Measurements from ENCODE around the gene M6PR. TPM values are rescaled to one million over a fixed set of nuclear protein-coding genes. Genes with fewer than 3 reads are reported as not detected.

Gene M6PR
- total RNA-seq, 1 donor from 2014 or later = 259 TPM

DNA sequence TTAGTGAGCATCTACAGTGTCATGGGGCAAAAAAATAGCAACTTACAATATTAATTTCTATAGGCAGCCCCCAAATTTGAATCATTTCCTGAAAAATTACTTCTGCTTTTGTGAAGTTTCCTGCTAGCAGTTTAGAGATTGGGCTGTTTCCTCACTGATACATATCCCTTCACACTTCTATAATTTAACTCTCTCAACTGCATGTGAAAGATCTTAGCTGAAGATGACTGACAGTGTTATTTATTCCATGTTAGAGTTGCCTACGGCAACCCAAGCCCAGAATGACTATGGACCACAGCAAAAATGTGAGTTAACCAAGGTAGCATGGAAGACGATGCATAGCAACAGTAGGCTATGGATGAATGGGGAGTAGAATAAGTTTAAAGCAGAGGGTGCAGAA, 40.0 kb upstream of the M6PR start, which contains the start of gene KLRG1:
Gene KLRG1, plus strand, starts transcription at position 134 of the 400 bp plus-strand sequence. Its CDS starts 90 bp downstream, at position 224.
- no peak for FAIRE-seq
- no peak for TF ChIP-seq CTCF (IDR thresholded peaks at IDR 0.05; ENCODE audit: insufficient read depth, low read length, severe bottlenecking)
- no peak for DNase-seq (ENCODE audit: low read depth)

DNA sequence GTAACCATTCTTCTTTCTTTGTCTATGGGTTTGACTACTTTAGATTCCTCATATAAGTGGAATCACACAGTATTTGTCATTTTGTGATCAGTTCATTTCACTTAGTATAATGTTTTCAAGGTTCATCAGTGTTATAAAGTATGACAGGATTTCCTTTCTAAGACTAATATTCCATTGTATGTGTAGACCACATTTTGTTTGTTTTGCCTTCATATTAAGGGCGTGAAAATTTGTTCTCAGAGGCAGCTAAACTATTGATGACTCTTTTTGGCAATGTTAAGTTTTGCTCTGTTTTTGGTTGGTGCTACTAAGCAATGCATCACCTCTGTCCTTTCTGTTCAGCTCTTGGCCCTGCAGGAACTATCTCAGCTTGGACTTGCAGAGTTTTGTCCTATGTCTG, 38.2 kb upstream of the M6PR start:
- Histone ChIP-seq H3K4me3 (ENCODE audit: low read depth, low read length) (no peak overlapping the region), H3K36me3 (ENCODE audit: control insufficient read depth, insufficient read depth, low read length) (no peaks in the 10 kb centered on the region), H3K27me3 (ENCODE audit: control insufficient read depth, insufficient read depth, low read length) (no peaks in the 10 kb centered on the region)
- DNase-seq (ENCODE audit: low read depth) = no peak
- no peak for TF ChIP-seq CTCF (IDR thresholded peaks at IDR 0.05; ENCODE audit: insufficient read depth, low read length, severe bottlenecking)
- FAIRE-seq = peak; percentile 18

More for the DNA sequence above, 40.0 kb upstream of the M6PR start, which contains the start of gene KLRG1:
- Histone ChIP-seq H3K4me3 (ENCODE audit: low read depth, low read length) (no peak within 1 kb of the TSS), H3K36me3 (ENCODE audit: control insufficient read depth, insufficient read depth, low read length) (no peaks in the 10 kb centered on the region), H3K27me3 (ENCODE audit: control insufficient read depth, insufficient read depth, low read length) (no peaks in the 10 kb centered on the region)

GRCh38 chr12:8987163-8987562, 37.7 kb upstream of the M6PR start:
- no peaks in the 10 kb centered on the region for H3K27me3 ChIP-seq (ENCODE audit: control insufficient read depth, insufficient read depth, low read length)
- H3K4me3 ChIP-seq (ENCODE audit: low read depth, low read length) = no peak overlapping the region
- FAIRE-seq (no peak), DNase-seq (ENCODE audit: low read depth) (no peak)
- no peak for TF ChIP-seq CTCF (IDR thresholded peaks at IDR 0.05; ENCODE audit: insufficient read depth, low read length, severe bottlenecking)
- no peaks in the 10 kb centered on the region for H3K36me3 ChIP-seq (ENCODE audit: control insufficient read depth, insufficient read depth, low read length)

- Histone ChIP-seq H3K4me3 (ENCODE audit: low read depth, low read length) (no peak overlapping the region), H3K27me3 (ENCODE audit: control insufficient read depth, insufficient read depth, low read length) (no peaks in the 10 kb centered on the region), H3K36me3 (ENCODE audit: control insufficient read depth, insufficient read depth, low read length) (no peaks in the 10 kb centered on the region)
- FAIRE-seq = no peak
- no peak for DNase-seq (ENCODE audit: low read depth)
- TF ChIP-seq CTCF (IDR thresholded peaks at IDR 0.05; ENCODE audit: insufficient read depth, low read length, severe bottlenecking) = no peak
Measured at GRCh38 chr12:8985213-8985754, 35.8 kb upstream of the M6PR start.

DNA sequence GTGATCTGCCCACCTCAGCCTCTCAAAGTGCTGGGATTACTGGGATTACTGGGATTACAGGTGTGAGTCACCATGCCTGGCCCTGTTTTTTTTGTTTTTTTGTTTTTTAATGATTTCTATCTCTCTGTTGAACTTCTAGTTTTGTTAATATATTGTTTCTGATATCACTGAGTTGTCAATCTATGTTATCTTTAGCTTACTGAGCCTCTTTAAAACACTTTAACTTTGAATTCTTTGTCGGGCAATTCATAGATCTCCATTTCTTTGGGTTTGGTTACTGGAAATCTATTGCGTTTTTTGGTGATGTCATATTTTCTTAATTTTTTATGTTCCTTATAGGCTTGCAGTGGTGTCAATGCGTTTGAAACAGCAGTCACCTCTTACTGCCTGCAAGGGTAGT, 30.7 kb upstream of the M6PR start:
- Histone ChIP-seq H3K4me3 (ENCODE audit: low read depth, low read length) (no peak overlapping the region), H3K36me3 (ENCODE audit: control insufficient read depth, insufficient read depth, low read length) (no peaks in the 10 kb centered on the region), H3K27me3 (ENCODE audit: control insufficient read depth, insufficient read depth, low read length) (no peaks in the 10 kb centered on the region)
- no peak for DNase-seq (ENCODE audit: low read depth)
- no peak for TF ChIP-seq CTCF (IDR thresholded peaks at IDR 0.05; ENCODE audit: insufficient read depth, low read length, severe bottlenecking)
- no peak for FAIRE-seq

DNA sequence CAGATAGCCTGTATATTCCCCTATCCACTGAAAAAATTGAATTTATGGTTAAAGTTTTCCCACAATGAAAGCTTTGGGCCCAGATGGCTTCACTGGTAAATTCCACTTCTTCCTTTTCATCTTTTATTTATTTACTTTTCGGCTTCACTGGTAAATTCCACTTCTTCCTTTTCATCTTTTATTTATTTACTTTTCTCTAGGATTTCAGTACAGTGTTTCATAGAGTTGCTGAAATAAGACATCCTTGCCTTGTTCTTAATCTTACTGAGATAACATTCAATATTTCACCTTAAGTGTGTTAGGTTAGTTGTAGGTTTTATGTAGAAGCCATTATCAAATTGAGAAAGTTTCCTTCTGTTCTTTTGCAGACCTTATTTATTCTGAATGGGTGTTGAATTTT, 21.0 kb upstream of the M6PR start:
- no peak for TF ChIP-seq CTCF (IDR thresholded peaks at IDR 0.05; ENCODE audit: insufficient read depth, low read length, severe bottlenecking)
- DNase-seq (ENCODE audit: low read depth) (no peak), FAIRE-seq (no peak)
- H3K4me3 ChIP-seq (ENCODE audit: low read depth, low read length) = no peak overlapping the region
- H3K36me3 ChIP-seq (ENCODE audit: control insufficient read depth, insufficient read depth, low read length) = no peaks in the 10 kb centered on the region
- H3K27me3 ChIP-seq (ENCODE audit: control insufficient read depth, insufficient read depth, low read length) = no peaks in the 10 kb centered on the region
